A673 (cell line): ENCODE measurements around the gene ASTN2.

ENCODE experiments used
- CTCF ChIP-seq: fragments of 300-800, 200-600 bp; sonication (generic); conservative IDR thresholded peaks from 2 replicates; pipeline ENCODE4 v1.5.1; 2017; ENCODE audit warnings: low read depth, mild to moderate bottlenecking, antibody characterized with exemption, low read length, moderate library complexity, mixed read lengths
- EZH2 ChIP-seq: fragments of 200-600 bp; sonication (generic); IDR thresholded peaks from 2 replicates; pipeline ENCODE4 v1.6.1; 2017; ENCODE audit warnings: borderline replicate concordance, low read depth, mild to moderate bottlenecking, mixed read lengths, antibody characterized with exemption, low read length; ENCODE audit not compliant: poor library complexity, severe bottlenecking

- TF ChIP-seq CTCF (no peak), EZH2 (no peak)
These were observed 577.6 kb downstream of the ASTN2 start for GRCh38 chr9:116837018-116837989.
